ENCODE results near the gene EIF3D. TPM values are rescaled to one million over a fixed set of nuclear protein-coding genes. Genes with fewer than 3 reads are reported as not detected.

EIF3D gene
- total and polyA plus RNA-seq, 2 of the 13 experiments (the other 11 are each of a cell fraction or from before 2014, with no cell fraction given): 118 to 274 TPM

DNA sequence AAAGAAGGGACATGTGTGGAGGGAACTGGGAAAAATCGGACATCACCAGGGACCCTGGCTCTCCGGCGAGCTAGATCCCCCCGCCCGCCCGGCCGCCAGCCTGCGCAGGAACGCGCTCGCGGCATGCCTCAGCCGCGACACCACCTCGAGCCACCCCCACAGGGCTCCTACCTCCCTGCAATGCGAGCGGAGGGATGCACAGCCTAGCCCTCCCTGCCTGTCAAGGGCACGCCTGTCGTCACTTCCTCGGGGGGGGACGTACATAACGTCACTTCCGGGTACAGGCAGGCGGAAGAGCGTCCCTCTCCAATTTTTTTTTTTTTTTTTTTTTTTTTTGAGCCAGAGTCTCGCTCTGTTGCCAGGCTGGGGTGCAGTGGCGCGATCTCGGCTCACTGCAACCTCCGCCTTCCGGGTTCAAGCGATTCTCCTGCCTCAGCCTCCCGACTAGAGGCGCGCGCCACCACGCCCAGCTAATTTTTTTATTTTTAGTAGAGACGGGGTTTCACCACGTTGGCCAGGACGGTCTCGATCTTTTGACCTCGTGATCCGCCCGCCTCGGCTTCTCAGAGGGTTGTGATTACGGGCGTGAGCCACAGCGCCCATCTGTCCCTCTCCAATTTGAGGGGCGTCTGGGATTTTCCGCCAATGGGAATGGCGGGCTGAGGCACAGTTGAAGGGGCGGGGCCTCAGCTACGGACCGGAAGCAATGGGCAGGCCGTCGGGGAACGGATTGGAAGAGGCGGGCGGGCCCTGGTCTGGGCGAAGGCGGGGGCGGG is 47.4 kb downstream of the EIF3D start, which contains the start of gene TXN2 (continued):
- TF ChIP-seq ELF1 (CRISPR knock-in tag; IDR thresholded peaks at IDR 0.05) (peak; percentile 77), POLR2G (IDR thresholded peaks at IDR 0.05; ENCODE audit: low read depth, low read length) (peak; percentile 92), HNRNPUL1 (IDR thresholded peaks at IDR 0.05; ENCODE audit: low read depth, low read length) (no peak), CBX5 (CRISPR knock-in tag; IDR thresholded peaks at IDR 0.05; ENCODE audit: borderline replicate concordance) (peak; percentile 17; the same call in 1 of the 2 replicates), MYNN (CRISPR knock-in tag; IDR thresholded peaks at IDR 0.05; ENCODE audit: low read depth) (no peak), ELF4 (CRISPR knock-in tag; IDR thresholded peaks at IDR 0.05; ENCODE audit: borderline replicate concordance) (peak; percentile 46; the same call in 1 of the 2 replicates), NR2F2 (IDR thresholded peaks at IDR 0.05; ENCODE audit: borderline replicate concordance, low read depth) (peak; percentile 24; the same call in 1 of the 2 replicates), HOXD1 (CRISPR knock-in tag; IDR thresholded peaks at IDR 0.05) (no peak), YY1 (IDR thresholded peaks at IDR 0.05; ENCODE audit: insufficient read depth, insufficient replicate concordance, low read depth, low read length) (peak; percentile 20), ZNF720 (CRISPR knock-in tag; IDR thresholded peaks at IDR 0.05) (no peak), NAIF1 (CRISPR knock-in tag; IDR thresholded peaks at IDR 0.05; ENCODE audit: borderline replicate concordance) (0 out of 2 replicates have a peak, but pooled peaks have one; percentile 11)
- TF ChIP-seq, protein P1, sequence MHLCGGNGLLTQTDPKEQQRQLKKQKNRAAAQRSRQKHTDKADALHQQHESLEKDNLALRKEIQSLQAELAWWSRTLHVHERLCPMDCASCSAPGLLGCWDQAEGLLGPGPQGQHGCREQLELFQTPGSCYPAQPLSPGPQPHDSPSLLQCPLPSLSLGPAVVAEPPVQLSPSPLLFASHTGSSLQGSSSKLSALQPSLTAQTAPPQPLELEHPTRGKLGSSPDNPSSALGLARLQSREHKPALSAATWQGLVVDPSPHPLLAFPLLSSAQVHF (CRISPR knock-in tag; IDR thresholded peaks at IDR 0.05): peak; percentile 67; the same call in 1 of the 2 replicates
- TF ChIP-seq, protein P2, sequence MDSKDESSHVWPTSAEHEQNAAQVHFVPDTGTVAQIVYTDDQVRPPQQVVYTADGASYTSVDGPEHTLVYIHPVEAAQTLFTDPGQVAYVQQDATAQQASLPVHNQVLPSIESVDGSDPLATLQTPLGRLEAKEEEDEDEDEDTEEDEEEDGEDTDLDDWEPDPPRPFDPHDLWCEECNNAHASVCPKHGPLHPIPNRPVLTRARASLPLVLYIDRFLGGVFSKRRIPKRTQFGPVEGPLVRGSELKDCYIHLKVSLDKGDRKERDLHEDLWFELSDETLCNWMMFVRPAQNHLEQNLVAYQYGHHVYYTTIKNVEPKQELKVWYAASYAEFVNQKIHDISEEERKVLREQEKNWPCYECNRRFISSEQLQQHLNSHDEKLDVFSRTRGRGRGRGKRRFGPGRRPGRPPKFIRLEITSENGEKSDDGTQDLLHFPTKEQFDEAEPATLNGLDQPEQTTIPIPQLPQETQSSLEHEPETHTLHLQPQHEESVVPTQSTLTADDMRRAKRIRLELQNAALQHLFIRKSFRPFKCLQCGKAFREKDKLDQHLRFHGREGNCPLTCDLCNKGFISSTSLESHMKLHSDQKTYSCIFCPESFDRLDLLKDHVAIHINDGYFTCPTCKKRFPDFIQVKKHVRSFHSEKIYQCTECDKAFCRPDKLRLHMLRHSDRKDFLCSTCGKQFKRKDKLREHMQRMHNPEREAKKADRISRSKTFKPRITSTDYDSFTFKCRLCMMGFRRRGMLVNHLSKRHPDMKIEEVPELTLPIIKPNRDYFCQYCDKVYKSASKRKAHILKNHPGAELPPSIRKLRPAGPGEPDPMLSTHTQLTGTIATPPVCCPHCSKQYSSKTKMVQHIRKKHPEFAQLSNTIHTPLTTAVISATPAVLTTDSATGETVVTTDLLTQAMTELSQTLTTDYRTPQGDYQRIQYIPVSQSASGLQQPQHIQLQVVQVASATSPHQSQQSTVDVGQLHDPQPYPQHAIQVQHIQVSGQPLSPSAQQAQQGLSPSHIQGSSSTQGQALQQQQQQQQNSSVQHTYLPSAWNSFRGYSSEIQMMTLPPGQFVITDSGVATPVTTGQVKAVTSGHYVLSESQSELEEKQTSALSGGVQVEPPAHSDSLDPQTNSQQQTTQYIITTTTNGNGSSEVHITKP (CRISPR knock-in tag; IDR thresholded peaks at IDR 0.05; ENCODE audit: low read depth): no peak
- TF ChIP-seq, protein P3, sequence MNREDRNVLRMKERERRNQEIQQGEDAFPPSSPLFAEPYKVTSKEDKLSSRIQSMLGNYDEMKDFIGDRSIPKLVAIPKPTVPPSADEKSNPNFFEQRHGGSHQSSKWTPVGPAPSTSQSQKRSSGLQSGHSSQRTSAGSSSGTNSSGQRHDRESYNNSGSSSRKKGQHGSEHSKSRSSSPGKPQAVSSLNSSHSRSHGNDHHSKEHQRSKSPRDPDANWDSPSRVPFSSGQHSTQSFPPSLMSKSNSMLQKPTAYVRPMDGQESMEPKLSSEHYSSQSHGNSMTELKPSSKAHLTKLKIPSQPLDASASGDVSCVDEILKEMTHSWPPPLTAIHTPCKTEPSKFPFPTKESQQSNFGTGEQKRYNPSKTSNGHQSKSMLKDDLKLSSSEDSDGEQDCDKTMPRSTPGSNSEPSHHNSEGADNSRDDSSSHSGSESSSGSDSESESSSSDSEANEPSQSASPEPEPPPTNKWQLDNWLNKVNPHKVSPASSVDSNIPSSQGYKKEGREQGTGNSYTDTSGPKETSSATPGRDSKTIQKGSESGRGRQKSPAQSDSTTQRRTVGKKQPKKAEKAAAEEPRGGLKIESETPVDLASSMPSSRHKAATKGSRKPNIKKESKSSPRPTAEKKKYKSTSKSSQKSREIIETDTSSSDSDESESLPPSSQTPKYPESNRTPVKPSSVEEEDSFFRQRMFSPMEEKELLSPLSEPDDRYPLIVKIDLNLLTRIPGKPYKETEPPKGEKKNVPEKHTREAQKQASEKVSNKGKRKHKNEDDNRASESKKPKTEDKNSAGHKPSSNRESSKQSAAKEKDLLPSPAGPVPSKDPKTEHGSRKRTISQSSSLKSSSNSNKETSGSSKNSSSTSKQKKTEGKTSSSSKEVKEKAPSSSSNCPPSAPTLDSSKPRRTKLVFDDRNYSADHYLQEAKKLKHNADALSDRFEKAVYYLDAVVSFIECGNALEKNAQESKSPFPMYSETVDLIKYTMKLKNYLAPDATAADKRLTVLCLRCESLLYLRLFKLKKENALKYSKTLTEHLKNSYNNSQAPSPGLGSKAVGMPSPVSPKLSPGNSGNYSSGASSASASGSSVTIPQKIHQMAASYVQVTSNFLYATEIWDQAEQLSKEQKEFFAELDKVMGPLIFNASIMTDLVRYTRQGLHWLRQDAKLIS (CRISPR knock-in tag; IDR thresholded peaks at IDR 0.05): 0 out of 2 replicates have a peak, but pooled peaks have one; percentile 46
- TF ChIP-seq, protein P4, sequence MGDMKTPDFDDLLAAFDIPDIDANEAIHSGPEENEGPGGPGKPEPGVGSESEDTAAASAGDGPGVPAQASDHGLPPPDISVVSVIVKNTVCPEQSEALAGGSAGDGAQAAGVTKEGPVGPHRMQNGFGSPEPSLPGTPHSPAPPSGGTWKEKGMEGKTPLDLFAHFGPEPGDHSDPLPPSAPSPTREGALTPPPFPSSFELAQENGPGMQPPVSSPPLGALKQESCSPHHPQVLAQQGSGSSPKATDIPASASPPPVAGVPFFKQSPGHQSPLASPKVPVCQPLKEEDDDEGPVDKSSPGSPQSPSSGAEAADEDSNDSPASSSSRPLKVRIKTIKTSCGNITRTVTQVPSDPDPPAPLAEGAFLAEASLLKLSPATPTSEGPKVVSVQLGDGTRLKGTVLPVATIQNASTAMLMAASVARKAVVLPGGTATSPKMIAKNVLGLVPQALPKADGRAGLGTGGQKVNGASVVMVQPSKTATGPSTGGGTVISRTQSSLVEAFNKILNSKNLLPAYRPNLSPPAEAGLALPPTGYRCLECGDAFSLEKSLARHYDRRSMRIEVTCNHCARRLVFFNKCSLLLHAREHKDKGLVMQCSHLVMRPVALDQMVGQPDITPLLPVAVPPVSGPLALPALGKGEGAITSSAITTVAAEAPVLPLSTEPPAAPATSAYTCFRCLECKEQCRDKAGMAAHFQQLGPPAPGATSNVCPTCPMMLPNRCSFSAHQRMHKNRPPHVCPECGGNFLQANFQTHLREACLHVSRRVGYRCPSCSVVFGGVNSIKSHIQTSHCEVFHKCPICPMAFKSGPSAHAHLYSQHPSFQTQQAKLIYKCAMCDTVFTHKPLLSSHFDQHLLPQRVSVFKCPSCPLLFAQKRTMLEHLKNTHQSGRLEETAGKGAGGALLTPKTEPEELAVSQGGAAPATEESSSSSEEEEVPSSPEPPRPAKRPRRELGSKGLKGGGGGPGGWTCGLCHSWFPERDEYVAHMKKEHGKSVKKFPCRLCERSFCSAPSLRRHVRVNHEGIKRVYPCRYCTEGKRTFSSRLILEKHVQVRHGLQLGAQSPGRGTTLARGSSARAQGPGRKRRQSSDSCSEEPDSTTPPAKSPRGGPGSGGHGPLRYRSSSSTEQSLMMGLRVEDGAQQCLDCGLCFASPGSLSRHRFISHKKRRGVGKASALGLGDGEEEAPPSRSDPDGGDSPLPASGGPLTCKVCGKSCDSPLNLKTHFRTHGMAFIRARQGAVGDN (CRISPR knock-in tag; IDR thresholded peaks at IDR 0.05): peak; percentile 95
